ENCODE results near the gene RNF13.
"Not testable (repeated sequence)": the region's sequence is repeated elsewhere in the genome, so short reads cannot be mapped to it uniquely, and the experiment has no call there.

The RNF13 gene

GRCh38 chr3:149917124-149917667 lies 104.2 kb downstream of the RNF13 start:
- Mint-ChIP-seq H3K27me3 (no peaks in the 10 kb centered on the region), H3K36me3 (ENCODE audit: low read depth) (peaks cover 45% of the 10 kb centered on the region), H3K4me3 (no peak overlapping the region), H3K4me1 (no peaks in the 10 kb centered on the region), H3K9me3 (no peaks in the 10 kb centered on the region), H3K27ac (no peak overlapping the region)
- DNase-seq (no peak), ATAC-seq (no peak)

DNA sequence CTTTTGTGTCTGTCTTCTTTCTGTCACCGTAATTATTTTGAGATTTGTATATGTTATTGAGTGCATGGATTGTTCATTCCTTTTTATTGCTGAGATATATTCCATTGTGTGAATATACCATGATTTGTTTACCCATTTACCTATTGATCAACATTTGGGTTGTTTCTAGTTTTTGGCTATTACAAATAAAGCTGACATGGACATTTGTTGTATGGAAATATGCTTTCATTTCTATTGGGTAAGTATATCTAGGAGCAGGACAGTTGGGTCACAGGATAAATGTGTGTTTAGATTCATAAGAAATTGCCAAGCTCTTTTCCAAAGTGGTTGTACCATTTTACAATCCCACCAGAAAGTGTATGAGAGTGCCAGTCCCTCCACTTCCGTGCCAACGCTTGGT lies 106.5 kb downstream of the RNF13 start:
- H3K4me1 Mint-ChIP-seq, result no peaks in the 10 kb centered on the region
- peaks cover 43% of the 10 kb centered on the region for H3K36me3 Mint-ChIP-seq (ENCODE audit: low read depth)
- H3K27me3 Mint-ChIP-seq, result no peaks in the 10 kb centered on the region
- no peak for DNase-seq
- H3K27ac Mint-ChIP-seq, result no peak overlapping the region
- no peak for ATAC-seq
- H3K4me3 Mint-ChIP-seq, result no peak overlapping the region
- H3K9me3 Mint-ChIP-seq, result no peaks in the 10 kb centered on the region

DNA sequence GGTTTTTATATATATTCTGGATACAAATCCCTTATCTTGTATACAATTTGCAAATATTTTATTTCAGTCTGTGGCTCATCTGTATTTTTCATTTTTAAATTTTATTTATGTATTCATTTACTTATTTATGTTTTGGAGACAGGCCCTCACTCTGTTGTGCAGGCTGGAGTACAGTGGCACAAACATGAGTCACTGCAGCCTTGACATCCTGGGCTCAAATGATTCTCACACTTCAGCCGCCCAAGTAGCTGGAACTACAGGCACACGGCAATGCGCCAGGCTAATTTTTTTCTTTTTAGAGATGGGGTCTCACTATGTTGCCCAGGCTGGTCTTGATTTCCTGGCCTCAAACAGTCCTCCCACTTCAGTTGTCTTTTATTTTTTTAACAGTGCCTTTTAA lies 107.1 kb downstream of the RNF13 start:
- DNase-seq, result no peak
- ATAC-seq, result no peak
- Mint-ChIP-seq H3K36me3 (ENCODE audit: low read depth) (peaks cover 41% of the 10 kb centered on the region), H3K4me1 (no peaks in the 10 kb centered on the region), H3K27me3 (no peaks in the 10 kb centered on the region), H3K4me3 (no peak overlapping the region), H3K9me3 (no peaks in the 10 kb centered on the region), H3K27ac (no peak overlapping the region)

DNA sequence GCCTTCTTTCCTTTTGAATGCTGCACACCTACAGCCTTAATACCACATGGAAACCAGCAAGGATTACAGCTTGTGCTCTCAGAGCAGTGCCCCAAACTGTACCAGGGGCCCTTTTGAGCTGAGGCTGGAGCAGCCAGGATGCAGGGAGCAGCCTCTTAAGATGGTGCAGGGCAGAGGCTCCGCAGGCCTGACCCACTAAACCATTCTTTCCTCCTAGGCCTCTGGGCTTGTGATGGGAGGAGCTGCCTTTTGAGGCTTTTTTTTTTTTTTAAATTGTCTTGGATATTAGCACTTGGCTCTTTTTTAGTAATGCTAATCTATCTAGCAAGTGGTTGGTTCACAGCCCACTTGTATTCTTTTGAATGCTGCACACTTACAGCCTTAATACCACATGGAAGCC lies 120.0 kb downstream of the RNF13 start:
- DNase-seq, result no peak
- no peak for ATAC-seq
- H3K9me3 Mint-ChIP-seq, result peaks cover 8% of the 10 kb centered on the region
- H3K27me3 Mint-ChIP-seq, result no peaks in the 10 kb centered on the region
- no peak overlapping the region for H3K27ac Mint-ChIP-seq
- H3K4me1 Mint-ChIP-seq, result peaks cover 7% of the 10 kb centered on the region
- H3K36me3 Mint-ChIP-seq (ENCODE audit: low read depth), result peaks cover 40% of the 10 kb centered on the region
- no peak overlapping the region for H3K4me3 Mint-ChIP-seq

DNA sequence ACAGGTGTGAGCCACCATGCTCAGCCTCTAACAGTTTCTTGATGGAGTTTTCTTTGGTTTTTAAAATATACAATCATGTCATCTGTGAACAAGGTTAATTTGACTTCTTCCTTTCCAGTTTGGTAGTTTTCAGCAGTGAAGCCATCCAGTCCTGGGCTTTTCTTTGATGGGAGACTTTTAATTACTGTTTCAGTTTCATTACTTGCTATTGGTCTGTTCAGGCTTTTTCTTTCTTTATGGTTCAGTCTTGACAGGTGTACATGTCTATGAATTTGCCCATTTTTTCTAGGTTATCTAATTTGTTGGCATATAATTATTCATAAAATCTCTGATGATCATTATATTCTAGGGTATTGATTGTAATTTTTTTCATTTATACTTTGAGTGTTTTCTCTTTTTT lies 120.8 kb downstream of the RNF13 start:
- Mint-ChIP-seq H3K27me3 (no peaks in the 10 kb centered on the region), H3K9me3 (peaks cover 8% of the 10 kb centered on the region), H3K27ac (no peak overlapping the region), H3K4me3 (no peak overlapping the region), H3K36me3 (ENCODE audit: low read depth) (peaks cover 36% of the 10 kb centered on the region), H3K4me1 (peaks cover 7% of the 10 kb centered on the region)
- DNase-seq (no peak), ATAC-seq (no peak)

GRCh38 chr3:149934524-149934923 lies 121.5 kb downstream of the RNF13 start:
- ATAC-seq (no peak), DNase-seq (no peak)
- Mint-ChIP-seq H3K9me3 (peaks cover 8% of the 10 kb centered on the region), H3K4me3 (no peak overlapping the region), H3K36me3 (ENCODE audit: low read depth) (peaks cover 35% of the 10 kb centered on the region), H3K4me1 (peaks cover 12% of the 10 kb centered on the region), H3K27ac (no peak overlapping the region), H3K27me3 (no peaks in the 10 kb centered on the region)

DNA sequence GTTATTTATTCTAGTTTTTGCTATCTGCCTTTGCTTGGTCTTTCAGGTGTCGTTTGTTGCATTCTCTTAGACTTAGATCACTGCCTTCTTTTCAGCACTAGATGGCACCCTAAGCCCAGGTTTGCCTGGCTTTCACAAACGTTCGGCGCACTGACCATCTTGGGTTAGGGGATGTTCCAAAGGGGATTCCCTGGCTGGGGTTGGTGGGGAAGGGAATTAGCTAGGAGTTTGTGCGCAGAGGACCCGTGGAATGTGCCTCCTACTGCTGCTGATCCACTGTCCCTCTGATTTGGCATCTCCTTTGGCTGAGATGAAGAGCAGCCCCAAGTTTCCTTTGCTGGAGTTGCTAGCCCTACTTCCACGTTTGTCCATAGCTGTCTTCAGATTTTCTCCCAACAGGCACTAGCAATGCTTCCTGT lies 123.8 kb downstream of the RNF13 start:
- Mint-ChIP-seq H3K9me3 (peaks cover 6% of the 10 kb centered on the region), H3K4me3 (no peak overlapping the region), H3K36me3 (ENCODE audit: low read depth) (peaks cover 32% of the 10 kb centered on the region), H3K27me3 (no peaks in the 10 kb centered on the region), H3K27ac (no peak overlapping the region), H3K4me1 (peaks cover 12% of the 10 kb centered on the region)
- ATAC-seq, result no peak
- peak; percentile 27 for DNase-seq

DNA sequence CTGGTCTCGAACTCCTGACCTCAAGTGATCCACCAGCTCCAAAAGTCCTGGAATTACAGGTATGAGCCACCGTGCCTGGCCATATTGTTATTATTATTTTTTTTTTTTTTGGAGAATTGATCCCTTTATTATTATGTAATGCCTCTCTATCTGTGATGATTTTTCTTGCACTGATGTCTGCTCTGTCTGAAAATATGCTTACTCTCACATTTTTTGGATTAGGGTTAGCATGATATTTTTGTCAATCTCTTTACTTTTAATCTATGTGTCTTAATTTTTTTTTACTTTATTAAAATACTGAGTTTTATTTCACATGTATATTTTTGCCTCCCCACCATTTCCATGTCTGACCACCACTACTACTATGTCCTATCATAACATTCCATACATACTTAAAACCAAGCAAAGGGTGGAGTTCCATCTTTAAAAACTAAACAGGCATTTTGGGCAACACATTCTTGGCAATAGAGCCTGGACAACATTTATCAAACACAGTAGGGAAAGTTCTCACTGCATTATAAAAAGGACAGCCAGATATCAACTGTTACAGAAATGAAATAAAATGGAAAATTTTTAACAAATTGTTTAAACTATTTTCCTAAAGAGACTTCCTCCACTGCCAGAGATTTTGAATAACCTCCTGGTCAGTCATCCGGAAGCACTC lies 125.5 kb downstream of the RNF13 start:
- not testable (repeated sequence) for H3K9me3 Mint-ChIP-seq, H3K27me3 Mint-ChIP-seq, ATAC-seq, DNase-seq, H3K4me3 Mint-ChIP-seq, H3K27ac Mint-ChIP-seq
- Mint-ChIP-seq H3K36me3 (ENCODE audit: low read depth) (peaks cover 41% of the 10 kb centered on the region), H3K4me1 (peaks cover 12% of the 10 kb centered on the region)

DNA sequence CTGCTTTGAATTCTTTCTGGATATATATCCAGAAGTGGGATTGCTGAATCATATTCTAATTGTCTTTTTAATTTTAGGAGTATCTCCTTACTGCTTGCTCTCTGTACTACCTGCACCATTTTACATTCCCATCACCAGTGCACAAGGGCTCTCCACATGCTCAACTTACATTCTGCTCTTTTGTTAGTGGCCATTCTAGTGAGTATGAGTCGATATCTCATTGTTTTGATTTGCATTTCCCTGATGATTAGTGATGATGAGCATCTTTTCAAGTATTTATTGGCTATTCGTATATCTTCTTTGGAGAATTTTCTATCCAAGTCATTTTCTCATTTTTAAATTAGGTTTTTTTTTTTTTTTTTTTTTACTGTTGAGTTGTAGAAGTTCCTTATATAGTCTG lies 128.2 kb downstream of the RNF13 start:
- peaks cover 8% of the 10 kb centered on the region for H3K9me3 Mint-ChIP-seq
- no peak overlapping the region for H3K27ac Mint-ChIP-seq
- H3K36me3 Mint-ChIP-seq (ENCODE audit: low read depth), result peaks cover 50% of the 10 kb centered on the region
- ATAC-seq, result no peak
- peaks cover 10% of the 10 kb centered on the region for H3K4me1 Mint-ChIP-seq
- no peaks in the 10 kb centered on the region for H3K27me3 Mint-ChIP-seq
- no peak for DNase-seq
- H3K4me3 Mint-ChIP-seq, result no peak overlapping the region

- Mint-ChIP-seq H3K4me3 (no peak overlapping the region), H3K36me3 (ENCODE audit: low read depth) (peaks cover 56% of the 10 kb centered on the region), H3K27me3 (no peaks in the 10 kb centered on the region), H3K4me1 (peaks cover 13% of the 10 kb centered on the region), H3K9me3 (peaks cover 8% of the 10 kb centered on the region), H3K27ac (no peak overlapping the region)
- ATAC-seq (no peak), DNase-seq (no peak)
These were observed 128.9 kb downstream of the RNF13 start for GRCh38 chr3:149941946-149942345.

GRCh38 chr3:149942409-149942808 lies 129.4 kb downstream of the RNF13 start:
- DNase-seq (no peak), ATAC-seq (no peak)
- Mint-ChIP-seq H3K4me3 (no peak overlapping the region), H3K27me3 (no peaks in the 10 kb centered on the region), H3K36me3 (ENCODE audit: low read depth) (peaks cover 59% of the 10 kb centered on the region), H3K9me3 (peaks cover 8% of the 10 kb centered on the region), H3K4me1 (peaks cover 13% of the 10 kb centered on the region), H3K27ac (no peak overlapping the region)

GRCh38 chr3:149943966-149944365 lies 131.0 kb downstream of the RNF13 start:
- peaks cover 65% of the 10 kb centered on the region for H3K36me3 Mint-ChIP-seq (ENCODE audit: low read depth)

DNA sequence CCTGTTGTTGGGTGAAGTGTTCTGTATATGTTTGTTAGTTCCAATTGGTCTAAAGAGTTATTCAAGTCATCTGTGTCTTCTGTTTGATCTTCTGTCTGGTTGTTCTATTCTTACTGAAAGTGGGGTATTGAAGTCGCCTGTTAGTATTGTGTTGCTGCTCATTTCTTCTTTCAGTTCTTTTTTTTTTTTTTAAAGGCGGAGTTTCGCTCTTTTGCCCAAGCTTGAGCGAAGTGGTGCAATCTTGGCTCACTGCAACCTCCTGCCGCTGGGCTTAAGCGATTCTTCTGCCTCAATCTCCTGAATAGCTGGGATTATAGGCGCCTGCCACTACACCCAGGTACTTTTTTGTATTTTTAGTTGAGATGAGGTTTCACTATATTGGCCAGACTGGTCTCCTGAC lies 134.2 kb downstream of the RNF13 start:
- Mint-ChIP-seq H3K27me3 (no peaks in the 10 kb centered on the region), H3K4me3 (no peak overlapping the region), H3K36me3 (ENCODE audit: low read depth) (peaks cover 46% of the 10 kb centered on the region), H3K27ac (no peak overlapping the region), H3K9me3 (peaks cover 4% of the 10 kb centered on the region), H3K4me1 (peaks cover 8% of the 10 kb centered on the region)
- DNase-seq, result no peak
- ATAC-seq, result no peak

More at GRCh38 chr3:149943966-149944365, 131.0 kb downstream of the RNF13 start:
- ATAC-seq, H3K27ac Mint-ChIP-seq, H3K4me3 Mint-ChIP-seq, H3K9me3 Mint-ChIP-seq, DNase-seq, H3K27me3 Mint-ChIP-seq: not testable (repeated sequence)
- peaks cover 13% of the 10 kb centered on the region for H3K4me1 Mint-ChIP-seq

GRCh38 chr3:149949181-149949580 lies 136.2 kb downstream of the RNF13 start:
- peaks cover 29% of the 10 kb centered on the region for H3K36me3 Mint-ChIP-seq (ENCODE audit: low read depth)

DNA sequence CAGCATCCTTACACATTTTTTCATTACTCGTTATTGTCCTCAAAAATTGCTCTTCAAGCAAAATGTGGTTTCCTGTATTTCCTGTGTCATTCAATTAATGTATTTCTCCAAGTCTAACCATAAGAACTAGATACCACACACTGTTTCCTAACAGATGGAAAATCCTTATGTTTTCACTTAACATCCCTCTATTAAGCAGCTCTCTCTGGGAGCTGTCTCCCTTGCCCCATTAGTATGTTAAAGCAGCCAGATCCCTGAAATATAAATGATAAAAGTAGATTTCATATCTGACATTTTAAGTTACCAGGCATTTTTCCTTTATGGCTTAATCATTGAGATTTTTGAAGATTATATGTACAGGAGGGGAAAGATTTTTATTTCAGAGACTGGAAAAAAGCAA lies 141.8 kb downstream of the RNF13 start:
- Mint-ChIP-seq H3K4me1 (peaks cover 19% of the 10 kb centered on the region), H3K4me3 (no peak overlapping the region), H3K27ac (no peak overlapping the region), H3K27me3 (no peaks in the 10 kb centered on the region), H3K9me3 (no peaks in the 10 kb centered on the region), H3K36me3 (ENCODE audit: low read depth) (peaks cover 3% of the 10 kb centered on the region)
- DNase-seq (no peak), ATAC-seq (no peak)

More at GRCh38 chr3:149949181-149949580, 136.2 kb downstream of the RNF13 start:
- no peak overlapping the region for H3K4me3 Mint-ChIP-seq
- no peak overlapping the region for H3K27ac Mint-ChIP-seq
- no peaks in the 10 kb centered on the region for H3K9me3 Mint-ChIP-seq
- DNase-seq (no peak), ATAC-seq (no peak)
- peaks cover 17% of the 10 kb centered on the region for H3K4me1 Mint-ChIP-seq
- no peaks in the 10 kb centered on the region for H3K27me3 Mint-ChIP-seq

All from activated naive CD8-positive, alpha-beta T cell treated with anti-CD3 and anti-CD28 coated beads, Interleukin-2, amount 50 U/mL, for 24 hours (primary cell).